OCI-LY7 (cell line): Measurements from ENCODE around the gene SPATA16. TPM values are rescaled to one million over a fixed set of nuclear protein-coding genes. Genes with fewer than 3 reads are reported as not detected.
"Not testable (repeated sequence)": the region's sequence is repeated elsewhere in the genome, so short reads cannot be mapped to it uniquely, and the experiment has no call there.

Experiments used
- BruUV-seq: library from RNA; stranded (reverse); fragments of 400-500 nt; replicated peaks from 2 replicates; lab custom pipeline; 2021; lab: Mats Ljungman, UMichigan
- CTCF ChIA-PET: fragments of 300-600 bp; sonication (Branson Sonifier 250); formaldehyde crosslinking; loops from one replicate; lab custom pipeline; 2022; ENCODE audit warnings: antibody characterized with exemption; ENCODE audit not compliant: unreplicated experiment; lab: Charles Lee
- POLR2A ChIA-PET: fragments of 300-600 bp; sonication (Branson Sonifier 250); formaldehyde crosslinking; loops from one replicate; lab custom pipeline; 2022; ENCODE audit warnings: antibody characterized with exemption; lab: Charles Lee
- DNase-seq: peaks from one replicate; pipeline ENCODE4 v3.0.0-alpha.2; 2015; ENCODE audit warnings: low spot score
- H2AFZ ChIP-seq: fragments of 200-600 bp; sonication (generic), shearing (Covaris generic); 2 replicates; pipeline ENCODE4 v1.6.1; 2014; ENCODE audit warnings: mild to moderate bottlenecking, antibody characterized with exemption, low read length, moderate library complexity
- H3K27ac ChIP-seq: fragments of 200-600 bp; sonication (generic); 2 replicates; pipeline ENCODE4 v1.5.1; 2014; ENCODE audit warnings: mixed run types, low read depth, mild to moderate bottlenecking, moderate library complexity, low read length, inconsistent platforms; ENCODE audit not compliant: poor library complexity, severe bottlenecking
- H3K36me3 ChIP-seq: fragments of 200-600 bp; sonication (generic); 2 replicates; pipeline ENCODE4 v1.6.1; 2014; ENCODE audit warnings: mild to moderate bottlenecking, antibody characterized with exemption, low read length, moderate library complexity, mixed read lengths; ENCODE audit not compliant: insufficient read depth
- H3K4me1 ChIP-seq: fragments of 200-600 bp; sonication (generic); 2 replicates; pipeline ENCODE4 v1.5.1; 2014; ENCODE audit warnings: mild to moderate bottlenecking, low read length; ENCODE audit not compliant: insufficient read depth, poor library complexity, severe bottlenecking
- H3K4me2 ChIP-seq: fragments of 200-600 bp; sonication (generic); 2 replicates; pipeline ENCODE4 v1.6.1; 2014; ENCODE audit warnings: mild to moderate bottlenecking, low read length
- H3K4me3 ChIP-seq: fragments of 200-600 bp; sonication (generic); 2 replicates; pipeline ENCODE4 v1.5.1; 2014; ENCODE audit warnings: mild to moderate bottlenecking, low read depth, low read length; ENCODE audit not compliant: poor library complexity, severe bottlenecking
- H3K79me2 ChIP-seq: fragments of 200-600 bp; sonication (generic); 2 replicates; pipeline ENCODE4 v1.6.1; 2016; ENCODE audit warnings: low read depth, mild to moderate bottlenecking, low read length, moderate library complexity, mixed read lengths; ENCODE audit not compliant: insufficient read depth
- H3K9me2 ChIP-seq: fragments of 200-600 bp; sonication (generic); 2 replicates; pipeline ENCODE4 v1.6.1; 2016; ENCODE audit warnings: mild to moderate bottlenecking, low read length, mixed read lengths; ENCODE audit not compliant: insufficient read depth
- H3K9me3 ChIP-seq: fragments of 200-600 bp; sonication (generic); 2 replicates; pipeline ENCODE4 v1.6.1; 2014; ENCODE audit warnings: mild to moderate bottlenecking, mixed run types, low read length, mixed read lengths
- H4K20me1 ChIP-seq: fragments of 200-600 bp; sonication (generic); 2 replicates; pipeline ENCODE4 v1.6.1; 2014; ENCODE audit warnings: mild to moderate bottlenecking, antibody characterized with exemption, low read length, moderate library complexity, mixed read lengths; ENCODE audit not compliant: insufficient read depth
- EZH2phosphoT487 ChIP-seq: fragments of 200-600 bp; sonication (generic); IDR thresholded peaks from 2 replicates; pipeline ENCODE4 v1.6.1; 2018; ENCODE audit warnings: low read depth, borderline replicate concordance, mild to moderate bottlenecking, mixed run types, antibody characterized with exemption, low read length, moderate library complexity, mixed read lengths
- intact Hi-C: fragments of 100-400 bp; cut with micrococcal nuclease; formaldehyde crosslinking; loops from one replicate; pipeline ENCODE4 v1.10.0; 2022; ENCODE audit not compliant: unreplicated experiment
- total RNA-seq, 2 experiments: library from RNA; depleted of rRNA in 1 of 2; stranded (reverse); fragments of >200 nt in 1 of 2; shearing (Covaris generic) in 1 of 2; gene quantifications; 2 replicates each; pipeline ENCODE4 v1.2.3, GENCODE V29; 2014 to 2022
- TF ChIP-seq, protein P1 (sequence below): fragments of 200-600 bp; sonication (generic); conservative IDR thresholded peaks from 2 replicates; pipeline ENCODE4 v1.5.1; 2014; ENCODE audit warnings: mild to moderate bottlenecking, antibody characterized with exemption, low read length, moderate library complexity, mixed read lengths

SPATA16 gene
- total RNA-seq, 2 experiments from 2014 or later = not detected

DNA sequence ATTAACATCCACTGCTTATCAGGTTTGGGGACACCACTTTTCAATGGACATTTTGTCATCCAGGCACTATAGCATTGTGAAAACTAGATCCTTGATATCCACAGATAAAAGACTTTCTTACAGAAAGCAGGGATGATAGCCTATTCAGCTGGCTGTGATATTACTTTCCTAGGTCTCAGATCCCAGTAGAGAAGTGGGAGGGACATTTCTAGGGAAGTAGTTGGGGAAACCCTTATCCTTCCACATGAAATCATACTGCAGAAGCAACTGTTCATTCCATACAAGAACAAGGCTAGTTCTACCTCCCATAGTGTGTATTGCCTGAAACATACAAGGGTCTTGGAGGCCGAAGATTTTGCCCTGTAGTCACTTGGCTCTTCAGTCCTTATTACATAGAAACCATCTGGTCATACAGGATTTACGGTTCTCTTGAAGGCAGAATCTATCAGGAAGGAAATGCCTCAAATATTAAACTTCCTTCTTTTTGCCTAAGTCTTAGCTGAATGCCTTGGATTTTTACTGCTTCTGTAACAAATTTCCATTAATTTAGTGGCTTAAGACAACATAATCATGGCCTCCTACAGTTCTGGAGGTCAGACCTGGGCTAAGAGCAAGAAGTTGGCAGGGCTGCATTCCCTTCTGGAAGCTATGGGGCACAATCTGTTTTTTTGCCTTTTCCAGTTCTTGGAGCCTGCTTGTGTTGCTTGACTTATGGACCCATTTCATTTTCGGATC, 271.1 kb downstream of the SPATA16 start:
- BruUV-seq = no TSS peak
- Histone ChIP-seq H3K4me1 (no peaks in the 10 kb centered on the region), H3K27ac (no peak overlapping the region), H3K4me3 (no peak overlapping the region), H3K36me3 (no peaks in the 10 kb centered on the region), H2AFZ (no peak overlapping the region), H3K9me3 (no peaks in the 10 kb centered on the region), H3K79me2 (no peaks in the 10 kb centered on the region), H3K4me2 (no peak overlapping the region), H3K9me2 (no peaks in the 10 kb centered on the region), H4K20me1 (no peaks in the 10 kb centered on the region)
- intact Hi-C loops = no loop called here
- ChIA-PET POLR2A (no interaction called here), CTCF (no interaction called here)
- DNase-seq = no peak
- TF ChIP-seq, protein P1, sequence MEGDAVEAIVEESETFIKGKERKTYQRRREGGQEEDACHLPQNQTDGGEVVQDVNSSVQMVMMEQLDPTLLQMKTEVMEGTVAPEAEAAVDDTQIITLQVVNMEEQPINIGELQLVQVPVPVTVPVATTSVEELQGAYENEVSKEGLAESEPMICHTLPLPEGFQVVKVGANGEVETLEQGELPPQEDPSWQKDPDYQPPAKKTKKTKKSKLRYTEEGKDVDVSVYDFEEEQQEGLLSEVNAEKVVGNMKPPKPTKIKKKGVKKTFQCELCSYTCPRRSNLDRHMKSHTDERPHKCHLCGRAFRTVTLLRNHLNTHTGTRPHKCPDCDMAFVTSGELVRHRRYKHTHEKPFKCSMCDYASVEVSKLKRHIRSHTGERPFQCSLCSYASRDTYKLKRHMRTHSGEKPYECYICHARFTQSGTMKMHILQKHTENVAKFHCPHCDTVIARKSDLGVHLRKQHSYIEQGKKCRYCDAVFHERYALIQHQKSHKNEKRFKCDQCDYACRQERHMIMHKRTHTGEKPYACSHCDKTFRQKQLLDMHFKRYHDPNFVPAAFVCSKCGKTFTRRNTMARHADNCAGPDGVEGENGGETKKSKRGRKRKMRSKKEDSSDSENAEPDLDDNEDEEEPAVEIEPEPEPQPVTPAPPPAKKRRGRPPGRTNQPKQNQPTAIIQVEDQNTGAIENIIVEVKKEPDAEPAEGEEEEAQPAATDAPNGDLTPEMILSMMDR = no peak
- no peak for TF ChIP-seq EZH2phosphoT487

GRCh38 chr3:172869368-172869771, 271.7 kb downstream of the SPATA16 start:
- TF ChIP-seq, protein P1 = no peak
- TF ChIP-seq EZH2phosphoT487 = no peak
- H3K4me1 ChIP-seq = no peaks in the 10 kb centered on the region
- no peaks in the 10 kb centered on the region for H3K9me3 ChIP-seq
- CTCF ChIA-PET = no interaction called here
- no TSS peak for BruUV-seq
- no peaks in the 10 kb centered on the region for H3K36me3 ChIP-seq
- H3K4me2 ChIP-seq = no peak overlapping the region
- no peaks in the 10 kb centered on the region for H3K9me2 ChIP-seq
- H4K20me1 ChIP-seq = no peaks in the 10 kb centered on the region
- H2AFZ ChIP-seq = no peak overlapping the region
- H3K79me2 ChIP-seq = no peaks in the 10 kb centered on the region
- no peak for DNase-seq
- intact Hi-C loops = no loop called here
- POLR2A ChIA-PET = no interaction called here
- H3K4me3 ChIP-seq = no peak overlapping the region
- H3K27ac ChIP-seq = no peak overlapping the region

- Histone ChIP-seq H3K9me3 (no peaks in the 10 kb centered on the region), H3K4me2 (no peak overlapping the region), H2AFZ (no peak overlapping the region), H3K27ac (no peak overlapping the region), H3K79me2 (no peaks in the 10 kb centered on the region), H3K4me3 (no peak overlapping the region), H3K9me2 (no peaks in the 10 kb centered on the region), H4K20me1 (no peaks in the 10 kb centered on the region), H3K36me3 (no peaks in the 10 kb centered on the region), H3K4me1 (no peaks in the 10 kb centered on the region)
- DNase-seq = no peak
- ChIA-PET POLR2A (interaction anchor here (0.7 kb wide), 1 partner anchor 8 kb away, joined by 7 read pairs; no protein-coding TSS in a partner anchor), CTCF (no interaction called here)
- TF ChIP-seq EZH2phosphoT487 = no peak
- TF ChIP-seq, protein P1 = no peak
- BruUV-seq = no TSS peak
- intact Hi-C loops = no loop called here
Observed at GRCh38 chr3:172868582-172869200, 272.3 kb downstream of the SPATA16 start.

- POLR2A ChIA-PET = interaction anchor here (1.0 to 2.0 kb wide), 2 partner anchors 9 to 10 kb away, joined by 3 to 5 read pairs; no protein-coding TSS in a partner anchor
- CTCF ChIA-PET, H3K36me3 ChIP-seq, BruUV-seq, H3K4me2 ChIP-seq, H3K4me3 ChIP-seq, H3K9me2 ChIP-seq, intact Hi-C loops, H4K20me1 ChIP-seq, H2AFZ ChIP-seq, H3K79me2 ChIP-seq, H3K27ac ChIP-seq, H3K9me3 ChIP-seq, H3K4me1 ChIP-seq, DNase-seq: not testable (repeated sequence)
Observed at GRCh38 chr3:172866726-172867350, 274.2 kb downstream of the SPATA16 start.
